NCI-H748 (cell line): ENCODE measurements around the gene ECM1.
A peak's percentile ranks its signal among the peaks of the same experiment; 100 is the strongest.

Source experiments
- DNase-seq: peaks from one replicate; lab custom pipeline; 2025; ENCODE audit not compliant: unreplicated experiment; lab: John Stamatoyannopoulos, UW

Gene ECM1

GRCh38 chr1:150543500-150544143, 35.7 kb downstream of the ECM1 start:
- peak; percentile 97 for DNase-seq

GRCh38 chr1:150544204-150544603, 36.3 kb downstream of the ECM1 start:
- peak; percentile 84 for DNase-seq

- no peak for DNase-seq
Measured at GRCh38 chr1:150545486-150546032, 37.6 kb downstream of the ECM1 start.

GRCh38 chr1:150546294-150546937, 38.5 kb downstream of the ECM1 start:
- no peak for DNase-seq

GRCh38 chr1:150548324-150548631, 40.4 kb downstream of the ECM1 start:
- no peak for DNase-seq

- peak; percentile 76 for DNase-seq
Measured at GRCh38 chr1:150548632-150549495, 41.0 kb downstream of the ECM1 start, which contains the start of gene ADAMTSL4. ADAMTSL4 (plus strand) TSS chr1:150549408; CDS start chr1:150552289, 2,881 bp downstream.

- no peak for DNase-seq
Measured at GRCh38 chr1:150549496-150550221, 41.8 kb downstream of the ECM1 start.

GRCh38 chr1:150550222-150551050, 42.5 kb downstream of the ECM1 start:
- DNase-seq: no peak

- no peak for DNase-seq
Measured at GRCh38 chr1:150551051-150551783, 43.3 kb downstream of the ECM1 start.

GRCh38 chr1:150551784-150552127, 43.8 kb downstream of the ECM1 start:
- DNase-seq: no peak

GRCh38 chr1:150552128-150552910, 44.4 kb downstream of the ECM1 start:
- no peak for DNase-seq

GRCh38 chr1:150552911-150553289, 45.0 kb downstream of the ECM1 start:
- DNase-seq: no peak

GRCh38 chr1:150553392-150554085, 45.6 kb downstream of the ECM1 start:
- DNase-seq: no peak

GRCh38 chr1:150554086-150554452, 46.2 kb downstream of the ECM1 start:
- no peak for DNase-seq

GRCh38 chr1:150555198-150555970, 47.5 kb downstream of the ECM1 start:
- DNase-seq: no peak

- no peak for DNase-seq
Measured at GRCh38 chr1:150555971-150556865, 48.3 kb downstream of the ECM1 start.
